Activated CD4-positive, alpha-beta T cell treated with anti-CD3 and anti-CD28 coated beads for 4 hours (primary cell): ENCODE data around the gene PTPRN2.

Experiments
- DNase-seq, 2 donors: peaks; one replicate each; pipeline ENCODE4 v3.0.0-alpha.2; 2020

Gene PTPRN2

GRCh38 chr7:158123214-158123613 lies 464.4 kb downstream of the PTPRN2 start:
- DNase-seq = no peak

- DNase-seq = no peak
These were observed 466.1 kb downstream of the PTPRN2 start for GRCh38 chr7:158121441-158122045.

- no peak for DNase-seq
These were observed 466.9 kb downstream of the PTPRN2 start for GRCh38 chr7:158120716-158121115.

- no peak for DNase-seq
These were observed 467.3 kb downstream of the PTPRN2 start for GRCh38 chr7:158120316-158120715.

GRCh38 chr7:158117341-158118222 lies 470.0 kb downstream of the PTPRN2 start:
- no peak for DNase-seq

GRCh38 chr7:158116235-158116634 lies 471.4 kb downstream of the PTPRN2 start:
- DNase-seq = no peak

GRCh38 chr7:158114056-158114850 lies 473.4 kb downstream of the PTPRN2 start:
- no peak for DNase-seq

- DNase-seq = no peak
These were observed 474.1 kb downstream of the PTPRN2 start for GRCh38 chr7:158113321-158114025.

GRCh38 chr7:158112571-158113320 lies 474.9 kb downstream of the PTPRN2 start:
- no peak for DNase-seq

- no peak for DNase-seq
These were observed 475.6 kb downstream of the PTPRN2 start for GRCh38 chr7:158111906-158112570.

- no peak for DNase-seq
These were observed 476.4 kb downstream of the PTPRN2 start for GRCh38 chr7:158111049-158111751.

GRCh38 chr7:158110661-158111048 lies 477.0 kb downstream of the PTPRN2 start:
- DNase-seq = no peak

- DNase-seq = no peak
These were observed 477.5 kb downstream of the PTPRN2 start for GRCh38 chr7:158110034-158110590.

- DNase-seq = no peak
These were observed 478.1 kb downstream of the PTPRN2 start for GRCh38 chr7:158109364-158110033.

GRCh38 chr7:158108646-158109293 lies 478.9 kb downstream of the PTPRN2 start:
- DNase-seq = no peak

- no peak for DNase-seq
These were observed 479.8 kb downstream of the PTPRN2 start for GRCh38 chr7:158107806-158108205.

- DNase-seq = no peak
These were observed 481.4 kb downstream of the PTPRN2 start for GRCh38 chr7:158106272-158106671.

- no peak for DNase-seq
These were observed 484.2 kb downstream of the PTPRN2 start for GRCh38 chr7:158103378-158103777.

GRCh38 chr7:158102897-158103296 lies 484.7 kb downstream of the PTPRN2 start:
- DNase-seq = no peak
